Measurements from ENCODE around the gene VDAC2.
A peak's percentile ranks its signal among the peaks of the same experiment; 100 is the strongest.

Gene VDAC2

DNA sequence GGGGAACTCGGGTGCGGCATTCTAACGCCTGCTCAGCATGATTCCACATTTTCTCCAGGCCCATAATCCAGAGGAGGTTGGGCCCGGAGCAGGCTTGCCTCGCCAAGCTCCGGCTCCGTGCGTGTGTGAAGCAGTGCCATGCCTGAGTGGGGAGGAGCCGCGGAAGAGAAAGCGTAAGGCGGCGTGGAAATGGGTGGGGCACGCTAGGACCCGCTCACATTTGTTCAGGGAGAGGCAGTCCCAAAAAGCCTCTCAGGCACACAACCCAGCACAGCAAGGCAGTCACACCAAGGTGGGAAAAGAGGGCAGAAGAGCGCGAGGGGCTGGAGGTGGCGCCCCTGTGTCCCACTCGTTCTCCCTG is 695 bp upstream of the VDAC2 start (continued):
- TF ChIP-seq, protein P1, sequence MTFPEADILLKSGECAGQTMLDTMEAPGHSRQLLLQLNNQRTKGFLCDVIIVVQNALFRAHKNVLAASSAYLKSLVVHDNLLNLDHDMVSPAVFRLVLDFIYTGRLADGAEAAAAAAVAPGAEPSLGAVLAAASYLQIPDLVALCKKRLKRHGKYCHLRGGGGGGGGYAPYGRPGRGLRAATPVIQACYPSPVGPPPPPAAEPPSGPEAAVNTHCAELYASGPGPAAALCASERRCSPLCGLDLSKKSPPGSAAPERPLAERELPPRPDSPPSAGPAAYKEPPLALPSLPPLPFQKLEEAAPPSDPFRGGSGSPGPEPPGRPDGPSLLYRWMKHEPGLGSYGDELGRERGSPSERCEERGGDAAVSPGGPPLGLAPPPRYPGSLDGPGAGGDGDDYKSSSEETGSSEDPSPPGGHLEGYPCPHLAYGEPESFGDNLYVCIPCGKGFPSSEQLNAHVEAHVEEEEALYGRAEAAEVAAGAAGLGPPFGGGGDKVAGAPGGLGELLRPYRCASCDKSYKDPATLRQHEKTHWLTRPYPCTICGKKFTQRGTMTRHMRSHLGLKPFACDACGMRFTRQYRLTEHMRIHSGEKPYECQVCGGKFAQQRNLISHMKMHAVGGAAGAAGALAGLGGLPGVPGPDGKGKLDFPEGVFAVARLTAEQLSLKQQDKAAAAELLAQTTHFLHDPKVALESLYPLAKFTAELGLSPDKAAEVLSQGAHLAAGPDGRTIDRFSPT (tag by site-specific recombination; IDR thresholded peaks at IDR 0.05), result no peak
- no peak for TF ChIP-seq GLIS1 (tag by site-specific recombination; IDR thresholded peaks at IDR 0.05)
- no peak for TF ChIP-seq ZBTB1 (tag by site-specific recombination; IDR thresholded peaks at IDR 0.05)
- TF ChIP-seq SP7 (tag by site-specific recombination; IDR thresholded peaks at IDR 0.05), result no peak
- TF ChIP-seq EGR2 (tag by site-specific recombination; IDR thresholded peaks at IDR 0.05; ENCODE audit: low read depth), result no peak
- no peak for TF ChIP-seq ZSCAN23 (tag by site-specific recombination; IDR thresholded peaks at IDR 0.05)
- 0 out of 2 replicates have a peak, but pooled peaks have one; percentile 15 for TF ChIP-seq ZNF16 (tag by site-specific recombination; IDR thresholded peaks at IDR 0.05; ENCODE audit: low read depth)
- TF ChIP-seq ZNF416 (tag by site-specific recombination; IDR thresholded peaks at IDR 0.05), result no peak
- TF ChIP-seq KLF1 (tag by site-specific recombination; IDR thresholded peaks at IDR 0.05), result peak; percentile 77
- peak; percentile 79; the same call in 1 of the 2 replicates for TF ChIP-seq KLF7 (tag by site-specific recombination; IDR thresholded peaks at IDR 0.05; ENCODE audit: borderline replicate concordance)
- TF ChIP-seq, protein P2, sequence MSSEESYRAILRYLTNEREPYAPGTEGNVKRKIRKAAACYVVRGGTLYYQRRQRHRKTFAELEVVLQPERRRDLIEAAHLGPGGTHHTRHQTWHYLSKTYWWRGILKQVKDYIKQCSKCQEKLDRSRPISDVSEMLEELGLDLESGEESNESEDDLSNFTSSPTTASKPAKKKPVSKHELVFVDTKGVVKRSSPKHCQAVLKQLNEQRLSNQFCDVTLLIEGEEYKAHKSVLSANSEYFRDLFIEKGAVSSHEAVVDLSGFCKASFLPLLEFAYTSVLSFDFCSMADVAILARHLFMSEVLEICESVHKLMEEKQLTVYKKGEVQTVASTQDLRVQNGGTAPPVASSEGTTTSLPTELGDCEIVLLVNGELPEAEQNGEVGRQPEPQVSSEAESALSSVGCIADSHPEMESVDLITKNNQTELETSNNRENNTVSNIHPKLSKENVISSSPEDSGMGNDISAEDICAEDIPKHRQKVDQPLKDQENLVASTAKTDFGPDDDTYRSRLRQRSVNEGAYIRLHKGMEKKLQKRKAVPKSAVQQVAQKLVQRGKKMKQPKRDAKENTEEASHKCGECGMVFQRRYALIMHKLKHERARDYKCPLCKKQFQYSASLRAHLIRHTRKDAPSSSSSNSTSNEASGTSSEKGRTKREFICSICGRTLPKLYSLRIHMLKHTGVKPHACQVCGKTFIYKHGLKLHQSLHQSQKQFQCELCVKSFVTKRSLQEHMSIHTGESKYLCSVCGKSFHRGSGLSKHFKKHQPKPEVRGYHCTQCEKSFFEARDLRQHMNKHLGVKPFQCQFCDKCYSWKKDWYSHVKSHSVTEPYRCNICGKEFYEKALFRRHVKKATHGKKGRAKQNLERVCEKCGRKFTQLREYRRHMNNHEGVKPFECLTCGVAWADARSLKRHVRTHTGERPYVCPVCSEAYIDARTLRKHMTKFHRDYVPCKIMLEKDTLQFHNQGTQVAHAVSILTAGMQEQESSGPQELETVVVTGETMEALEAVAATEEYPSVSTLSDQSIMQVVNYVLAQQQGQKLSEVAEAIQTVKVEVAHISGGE (tag by site-specific recombination; conservative IDR thresholded peaks at IDR 0.05; ENCODE audit: low read depth), result no peak

DNA sequence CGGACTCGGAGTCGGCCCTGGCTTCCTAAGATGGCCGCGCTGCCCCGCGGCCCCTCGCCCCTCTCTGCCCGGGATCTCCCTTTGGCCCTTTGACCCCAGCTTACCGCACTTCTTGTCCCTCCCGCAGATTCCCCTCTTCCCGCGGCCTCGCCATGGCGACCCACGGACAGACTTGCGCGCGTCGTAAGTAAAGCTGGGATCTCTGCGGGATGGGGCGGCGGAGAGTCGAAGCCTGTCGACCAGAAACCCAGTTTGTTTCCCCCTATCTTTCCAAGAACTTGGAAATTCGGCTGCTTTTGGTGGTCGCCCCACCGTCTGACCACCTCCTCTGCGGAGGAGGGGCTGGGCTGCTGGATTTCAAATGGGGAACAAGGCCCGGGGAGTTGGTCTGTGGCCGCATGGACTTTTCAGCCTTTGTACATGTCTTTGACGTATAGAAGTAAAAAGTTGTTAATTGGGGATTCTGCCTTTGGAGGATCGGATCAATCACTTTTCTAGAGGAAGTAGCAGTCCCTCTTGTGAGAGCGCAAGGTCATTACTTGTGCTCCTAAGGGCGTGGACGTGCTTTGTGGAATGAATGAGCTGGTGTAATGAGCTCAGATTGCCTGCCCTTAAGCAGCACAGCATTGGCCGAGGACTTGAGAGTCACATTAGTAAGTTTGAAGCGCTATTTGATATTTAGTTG is 553 bp downstream of the VDAC2 start:
- no peaks in the 10 kb centered on the region for H3K9me3 ChIP-seq (ENCODE audit: control insufficient read depth, insufficient read depth, low read depth, low read length)
- CTCF ChIA-PET, result interaction anchor here (0.7 to 2.7 kb wide), 6 partner anchors 13 to 25 kb away, joined by 3 to 16 read pairs (median 6); partner anchors contain the start of gene COMTD1
- POLR2A ChIA-PET, result interaction anchor here (0.6 to 3.4 kb wide), 14 partner anchors 8 to 1071 kb away, joined by 3 to 36 read pairs (median 6); partner anchors contain the start of genes COMTD1 and SAMD8
- peak overlapping the region; percentile 97 for H3K27ac ChIP-seq (ENCODE audit: extremely low read depth, low read depth, low read length)
- peak overlapping the region; percentile 95 for H3K4me3 ChIP-seq (ENCODE audit: low read depth, low read length)
- peaks cover 29 to 43% of the 10 kb centered on the region in 2 experiments for H3K36me3 ChIP-seq (ENCODE audit: control insufficient read depth in 2 of 2, insufficient read depth in 1 of 2, low read length in 2 of 2)
- peaks cover 2% of the 10 kb centered on the region; the same call in 1 of the 2 replicates for H3K4me1 ChIP-seq (ENCODE audit: control insufficient read depth, insufficient read depth, low read length)
- TF ChIP-seq ZNF324 (tag by site-specific recombination; IDR thresholded peaks at IDR 0.05) (no peak), SCRT2 (tag by site-specific recombination; IDR thresholded peaks at IDR 0.05) (no peak), RBAK (tag by site-specific recombination; IDR thresholded peaks at IDR 0.05) (no peak), ZNF660 (tag by site-specific recombination; IDR thresholded peaks at IDR 0.05) (no peak), ZNF140 (tag by site-specific recombination; IDR thresholded peaks at IDR 0.05) (no peak), ZNF623 (tag by site-specific recombination; IDR thresholded peaks at IDR 0.05) (no peak), ZNF157 (tag by site-specific recombination; IDR thresholded peaks at IDR 0.05) (no peak), ZNF610 (tag by site-specific recombination; IDR thresholded peaks at IDR 0.05; ENCODE audit: borderline replicate concordance) (no peak), YY1 (tag by site-specific recombination; IDR thresholded peaks at IDR 0.05) (peak; percentile 86), ZNF830 (tag by site-specific recombination; IDR thresholded peaks at IDR 0.05; ENCODE audit: low read depth) (no peak), ZNF596 (tag by site-specific recombination; IDR thresholded peaks at IDR 0.05) (0 out of 2 replicates have a peak, but pooled peaks have one; percentile 0), ZBTB48 (tag by site-specific recombination; IDR thresholded peaks at IDR 0.05) (no peak)
- TF ChIP-seq, protein P3, sequence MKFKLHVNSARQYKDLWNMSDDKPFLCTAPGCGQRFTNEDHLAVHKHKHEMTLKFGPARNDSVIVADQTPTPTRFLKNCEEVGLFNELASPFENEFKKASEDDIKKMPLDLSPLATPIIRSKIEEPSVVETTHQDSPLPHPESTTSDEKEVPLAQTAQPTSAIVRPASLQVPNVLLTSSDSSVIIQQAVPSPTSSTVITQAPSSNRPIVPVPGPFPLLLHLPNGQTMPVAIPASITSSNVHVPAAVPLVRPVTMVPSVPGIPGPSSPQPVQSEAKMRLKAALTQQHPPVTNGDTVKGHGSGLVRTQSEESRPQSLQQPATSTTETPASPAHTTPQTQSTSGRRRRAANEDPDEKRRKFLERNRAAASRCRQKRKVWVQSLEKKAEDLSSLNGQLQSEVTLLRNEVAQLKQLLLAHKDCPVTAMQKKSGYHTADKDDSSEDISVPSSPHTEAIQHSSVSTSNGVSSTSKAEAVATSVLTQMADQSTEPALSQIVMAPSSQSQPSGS (tag by site-specific recombination; IDR thresholded peaks at IDR 0.05; ENCODE audit: low read depth), result no peak
- TF ChIP-seq, protein P4, sequence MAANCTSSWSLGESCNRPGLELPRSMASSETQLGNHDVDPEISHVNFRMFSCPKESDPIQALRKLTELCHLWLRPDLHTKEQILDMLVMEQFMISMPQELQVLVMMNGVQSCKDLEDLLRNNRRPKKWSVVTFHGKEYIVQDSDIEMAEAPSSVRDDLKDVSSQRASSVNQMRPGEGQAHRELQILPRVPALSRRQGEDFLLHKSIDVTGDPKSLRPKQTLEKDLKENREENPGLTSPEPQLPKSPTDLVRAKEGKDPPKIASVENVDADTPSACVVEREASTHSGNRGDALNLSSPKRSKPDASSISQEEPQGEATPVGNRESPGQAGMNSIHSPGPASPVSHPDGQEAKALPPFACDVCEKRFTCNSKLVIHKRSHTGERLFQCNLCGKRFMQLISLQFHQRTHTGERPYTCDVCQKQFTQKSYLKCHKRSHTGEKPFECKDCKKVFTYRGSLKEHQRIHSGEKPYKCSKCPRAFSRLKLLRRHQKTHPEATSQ (tag by site-specific recombination; IDR thresholded peaks at IDR 0.05), result no peak
- TF ChIP-seq, protein P5, sequence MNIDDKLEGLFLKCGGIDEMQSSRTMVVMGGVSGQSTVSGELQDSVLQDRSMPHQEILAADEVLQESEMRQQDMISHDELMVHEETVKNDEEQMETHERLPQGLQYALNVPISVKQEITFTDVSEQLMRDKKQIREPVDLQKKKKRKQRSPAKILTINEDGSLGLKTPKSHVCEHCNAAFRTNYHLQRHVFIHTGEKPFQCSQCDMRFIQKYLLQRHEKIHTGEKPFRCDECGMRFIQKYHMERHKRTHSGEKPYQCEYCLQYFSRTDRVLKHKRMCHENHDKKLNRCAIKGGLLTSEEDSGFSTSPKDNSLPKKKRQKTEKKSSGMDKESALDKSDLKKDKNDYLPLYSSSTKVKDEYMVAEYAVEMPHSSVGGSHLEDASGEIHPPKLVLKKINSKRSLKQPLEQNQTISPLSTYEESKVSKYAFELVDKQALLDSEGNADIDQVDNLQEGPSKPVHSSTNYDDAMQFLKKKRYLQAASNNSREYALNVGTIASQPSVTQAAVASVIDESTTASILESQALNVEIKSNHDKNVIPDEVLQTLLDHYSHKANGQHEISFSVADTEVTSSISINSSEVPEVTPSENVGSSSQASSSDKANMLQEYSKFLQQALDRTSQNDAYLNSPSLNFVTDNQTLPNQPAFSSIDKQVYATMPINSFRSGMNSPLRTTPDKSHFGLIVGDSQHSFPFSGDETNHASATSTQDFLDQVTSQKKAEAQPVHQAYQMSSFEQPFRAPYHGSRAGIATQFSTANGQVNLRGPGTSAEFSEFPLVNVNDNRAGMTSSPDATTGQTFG (tag by site-specific recombination; IDR thresholded peaks at IDR 0.05; ENCODE audit: borderline replicate concordance), result no peak
